HepG2 (cell line): ENCODE measurements around the gene EPC1.

Experiments used
- CTCF ChIP-seq: sonication (generic); formaldehyde crosslinking; IDR thresholded peaks from 2 replicates; pipeline ENCODE4 v1.5.0; 2020; ENCODE audit warnings: mild to moderate bottlenecking, missing genetic modification reagents, moderate library complexity
- MLLT10 ChIP-seq: sonication (generic); formaldehyde crosslinking; IDR thresholded peaks from 2 replicates; pipeline ENCODE4 v1.4.0; 2020; ENCODE audit warnings: missing genetic modification reagents
- MYC ChIP-seq: sonication (generic); formaldehyde crosslinking; IDR thresholded peaks from 2 replicates; pipeline ENCODE4 v1.9.0; 2021; ENCODE audit warnings: missing genetic modification reagents, borderline replicate concordance
- POLR2A ChIP-seq, 2 experiments: IDR thresholded peaks; 2 replicates each; pipeline ENCODE4 v1.6.1; 2011; ENCODE audit warnings: low read depth in 2 of 2, low read length in 2 of 2, mild to moderate bottlenecking in 1 of 2, moderate library complexity in 1 of 2; ENCODE audit not compliant: insufficient read depth in 1 of 2
- SMC3 ChIP-seq: IDR thresholded peaks from 2 replicates; pipeline ENCODE4 v1.6.1; 2011; ENCODE audit warnings: low read length, improper control_type of control experiment
- ZNF382 ChIP-seq: sonication (generic); formaldehyde crosslinking; IDR thresholded peaks from 2 replicates; pipeline ENCODE4 v1.5.0; 2020; ENCODE audit warnings: missing genetic modification reagents, mild to moderate bottlenecking, borderline replicate concordance
- ZNF563 ChIP-seq: sonication (generic); formaldehyde crosslinking; IDR thresholded peaks from 2 replicates; pipeline ENCODE4 v1.8.0; 2022; ENCODE audit warnings: mild to moderate bottlenecking, moderate library complexity, missing genetic modification reagents
- TF ChIP-seq, protein P1 (sequence below): sonication (generic); formaldehyde crosslinking; IDR thresholded peaks from 2 replicates; pipeline ENCODE4 v1.4.0; 2020; ENCODE audit warnings: missing genetic modification reagents

GRCh38 chr10:32346551-32347362 is at the start of gene EPC1:
- TF ChIP-seq MYC (CRISPR knock-in tag) (peak; percentile 46; the same call in 1 of the 2 replicates), POLR2A (IDR thresholded peaks at IDR 0.05; ENCODE audit: insufficient read depth in 1 of 2, low read depth in 2 of 2, low read length in 2 of 2) (peak; percentile 88 to 97), ZNF563 (CRISPR knock-in tag) (no peak; the same call in none of the 2 replicates), MLLT10 (CRISPR knock-in tag) (no peak), CTCF (CRISPR knock-in tag) (no peak), ZNF382 (no peak), SMC3 (no peak)
- TF ChIP-seq, protein P1, sequence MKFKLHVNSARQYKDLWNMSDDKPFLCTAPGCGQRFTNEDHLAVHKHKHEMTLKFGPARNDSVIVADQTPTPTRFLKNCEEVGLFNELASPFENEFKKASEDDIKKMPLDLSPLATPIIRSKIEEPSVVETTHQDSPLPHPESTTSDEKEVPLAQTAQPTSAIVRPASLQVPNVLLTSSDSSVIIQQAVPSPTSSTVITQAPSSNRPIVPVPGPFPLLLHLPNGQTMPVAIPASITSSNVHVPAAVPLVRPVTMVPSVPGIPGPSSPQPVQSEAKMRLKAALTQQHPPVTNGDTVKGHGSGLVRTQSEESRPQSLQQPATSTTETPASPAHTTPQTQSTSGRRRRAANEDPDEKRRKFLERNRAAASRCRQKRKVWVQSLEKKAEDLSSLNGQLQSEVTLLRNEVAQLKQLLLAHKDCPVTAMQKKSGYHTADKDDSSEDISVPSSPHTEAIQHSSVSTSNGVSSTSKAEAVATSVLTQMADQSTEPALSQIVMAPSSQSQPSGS (CRISPR knock-in tag): peak; percentile 68
